ENCODE data around the gene KLHL15.

DNA sequence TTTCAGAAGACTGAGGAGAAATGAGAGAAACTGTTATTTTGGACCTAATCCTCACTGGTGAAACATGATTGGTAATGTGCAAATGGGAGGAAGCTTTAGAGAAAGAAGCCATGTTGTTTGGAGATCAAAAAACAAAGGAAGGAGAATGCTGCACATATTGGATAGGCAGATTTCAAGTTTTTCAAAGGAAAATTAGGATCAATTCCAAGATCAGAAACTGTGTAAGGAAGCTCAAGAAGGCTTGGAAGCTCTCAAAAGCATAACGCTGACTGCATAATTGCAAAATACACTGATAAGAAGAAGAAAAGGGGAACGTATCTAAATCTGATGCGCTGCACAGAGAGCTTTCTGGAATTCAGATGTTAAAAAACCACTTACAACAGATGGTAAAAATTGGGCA lies 34.6 kb downstream of the KLHL15 start:
- TF ChIP-seq, protein P1, sequence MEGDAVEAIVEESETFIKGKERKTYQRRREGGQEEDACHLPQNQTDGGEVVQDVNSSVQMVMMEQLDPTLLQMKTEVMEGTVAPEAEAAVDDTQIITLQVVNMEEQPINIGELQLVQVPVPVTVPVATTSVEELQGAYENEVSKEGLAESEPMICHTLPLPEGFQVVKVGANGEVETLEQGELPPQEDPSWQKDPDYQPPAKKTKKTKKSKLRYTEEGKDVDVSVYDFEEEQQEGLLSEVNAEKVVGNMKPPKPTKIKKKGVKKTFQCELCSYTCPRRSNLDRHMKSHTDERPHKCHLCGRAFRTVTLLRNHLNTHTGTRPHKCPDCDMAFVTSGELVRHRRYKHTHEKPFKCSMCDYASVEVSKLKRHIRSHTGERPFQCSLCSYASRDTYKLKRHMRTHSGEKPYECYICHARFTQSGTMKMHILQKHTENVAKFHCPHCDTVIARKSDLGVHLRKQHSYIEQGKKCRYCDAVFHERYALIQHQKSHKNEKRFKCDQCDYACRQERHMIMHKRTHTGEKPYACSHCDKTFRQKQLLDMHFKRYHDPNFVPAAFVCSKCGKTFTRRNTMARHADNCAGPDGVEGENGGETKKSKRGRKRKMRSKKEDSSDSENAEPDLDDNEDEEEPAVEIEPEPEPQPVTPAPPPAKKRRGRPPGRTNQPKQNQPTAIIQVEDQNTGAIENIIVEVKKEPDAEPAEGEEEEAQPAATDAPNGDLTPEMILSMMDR (IDR thresholded peaks at IDR 0.05; ENCODE audit: low read depth, low read length) = no peak
- TF ChIP-seq POLR2A (IDR thresholded peaks at IDR 0.05; ENCODE audit: extremely low read depth, insufficient read length) (no peak), MYC (IDR thresholded peaks at IDR 0.05; ENCODE audit: low read depth, low read length) (no peak)
- TF ChIP-seq, protein P2, sequence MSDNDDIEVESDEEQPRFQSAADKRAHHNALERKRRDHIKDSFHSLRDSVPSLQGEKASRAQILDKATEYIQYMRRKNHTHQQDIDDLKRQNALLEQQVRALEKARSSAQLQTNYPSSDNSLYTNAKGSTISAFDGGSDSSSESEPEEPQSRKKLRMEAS (IDR thresholded peaks at IDR 0.05; ENCODE audit: low read depth, low read length) = no peak
